ENCODE results near the gene BTNL9. TPM values are rescaled to one million over a fixed set of nuclear protein-coding genes. Genes with fewer than 3 reads are reported as not detected.
"Not testable (repeated sequence)": the region's sequence is repeated elsewhere in the genome, so short reads cannot be mapped to it uniquely, and the experiment has no call there.

Gene BTNL9
- under 0.01 TPM for total RNA-seq

GRCh38 chr5:181039931-181040630 lies at the start of gene BTNL9:
TSS of gene BTNL9 (plus strand) at chr5:181040266. CDS start at chr5:181045490, 5,224 bp downstream.
- no peak for DNase-seq (ENCODE audit: low read depth in 2 of 3, low spot score in 2 of 3)

- DNase-seq (ENCODE audit: low read depth in 2 of 3, low spot score in 2 of 3): no peak
Measured at GRCh38 chr5:180990882-180991242, 49.2 kb upstream of the BTNL9 start.

- DNase-seq (ENCODE audit: low read depth in 2 of 3, low spot score in 2 of 3): no peak
Measured at GRCh38 chr5:181001947-181002346, 38.1 kb upstream of the BTNL9 start.

GRCh38 chr5:181005791-181006190 lies 34.3 kb upstream of the BTNL9 start:
- DNase-seq (ENCODE audit: low read depth in 2 of 3, low spot score in 2 of 3): no peak

- DNase-seq (ENCODE audit: low read depth in 2 of 3, low spot score in 2 of 3): no peak
Measured at GRCh38 chr5:181008136-181008535, 31.9 kb upstream of the BTNL9 start.

- DNase-seq (ENCODE audit: low read depth in 2 of 3, low spot score in 2 of 3): not testable (repeated sequence)
Measured at GRCh38 chr5:181010018-181010417, 30.0 kb upstream of the BTNL9 start.

- DNase-seq (ENCODE audit: low read depth in 2 of 3, low spot score in 2 of 3): not testable (repeated sequence)
Measured at GRCh38 chr5:181014654-181015053, 25.4 kb upstream of the BTNL9 start.

- DNase-seq (ENCODE audit: low read depth in 2 of 3, low spot score in 2 of 3): not testable (repeated sequence)
Measured at GRCh38 chr5:181017448-181017847, 22.6 kb upstream of the BTNL9 start.

GRCh38 chr5:181020688-181021087 lies 19.4 kb upstream of the BTNL9 start:
- DNase-seq (ENCODE audit: low read depth in 2 of 3, low spot score in 2 of 3): no peak

GRCh38 chr5:181024245-181025064 lies 15.6 kb upstream of the BTNL9 start:
- DNase-seq (ENCODE audit: low read depth in 2 of 3, low spot score in 2 of 3): no peak

GRCh38 chr5:181027452-181028031 lies 12.5 kb upstream of the BTNL9 start:
- DNase-seq (ENCODE audit: low read depth in 2 of 3, low spot score in 2 of 3): no peak

GRCh38 chr5:181028032-181028819 lies 11.8 kb upstream of the BTNL9 start:
- DNase-seq (ENCODE audit: low read depth in 2 of 3, low spot score in 2 of 3): no peak

GRCh38 chr5:181031716-181032115 lies 8.3 kb upstream of the BTNL9 start:
- DNase-seq (ENCODE audit: low read depth in 2 of 3, low spot score in 2 of 3): no peak

- no peak for DNase-seq (ENCODE audit: low read depth in 2 of 3, low spot score in 2 of 3)
Measured at GRCh38 chr5:181035991-181036815, 3.9 kb upstream of the BTNL9 start.

- DNase-seq (ENCODE audit: low read depth in 2 of 3, low spot score in 2 of 3): no peak
Measured at GRCh38 chr5:181036816-181037364, 3.2 kb upstream of the BTNL9 start.

- no peak for DNase-seq (ENCODE audit: low read depth in 2 of 3, low spot score in 2 of 3)
Measured at GRCh38 chr5:181037365-181037861, 2.7 kb upstream of the BTNL9 start.

GRCh38 chr5:181039471-181039870 lies 595 bp upstream of the BTNL9 start:
- no peak for DNase-seq (ENCODE audit: low read depth in 2 of 3, low spot score in 2 of 3)

- no peak for DNase-seq (ENCODE audit: low read depth in 2 of 3, low spot score in 2 of 3)
Measured at GRCh38 chr5:181040631-181040945, 522 bp downstream of the BTNL9 start.

GRCh38 chr5:181041043-181041442 lies 977 bp downstream of the BTNL9 start:
- DNase-seq (ENCODE audit: low read depth in 2 of 3, low spot score in 2 of 3): no peak
